Uterus (tissue), 4 donors: ENCODE data around the gene KRT1. TPM values are rescaled to one million over a fixed set of nuclear protein-coding genes. Genes with fewer than 3 reads are reported as not detected.

ENCODE experiments used
- DNase-seq, 2 donors: peaks; one replicate each; pipeline ENCODE4 v3.0.0-alpha.2; 2019 to 2020
- H3K27ac ChIP-seq, 2 donors: fragments of 200-600 bp; sonication (generic); 1 replicate in 1 of 2; 2 replicates in 1 of 2; pipeline ENCODE4 v1.5.1; 2016 to 2018
- H3K27me3 ChIP-seq, 2 donors: fragments of 200-600 bp; sonication (generic); one replicate each; pipeline ENCODE4 v1.5.1; 2018 to 2019; ENCODE audit warnings: control low read depth in 1 of 2
- H3K36me3 ChIP-seq, 2 donors: fragments of 200-600 bp; sonication (generic); one replicate each; pipeline ENCODE4 v1.5.1; 2019; ENCODE audit warnings: control low read depth in 1 of 2
- H3K4me1 ChIP-seq, 2 donors: fragments of 200-600 bp; sonication (generic); one replicate each; pipeline ENCODE4 v1.5.1; 2018 to 2019; ENCODE audit warnings: control low read depth in 1 of 2
- H3K4me3 ChIP-seq, 2 donors: fragments of 200-600 bp; sonication (generic); 1 replicate in 1 of 2; 2 replicates in 1 of 2; pipeline ENCODE4 v1.5.1; 2018 to 2019; ENCODE audit warnings: mild to moderate bottlenecking in 1 of 2
- H3K9me3 ChIP-seq, 2 donors: fragments of 200-600 bp; sonication (generic); one replicate each; pipeline ENCODE4 v1.5.1; 2019; ENCODE audit warnings: control low read depth in 1 of 2
- POLR2A ChIP-seq, 2 donors: fragments of 450-650 bp; IDR thresholded peaks; one replicate each; pipeline ENCODE4 v1.6.1; 2016; ENCODE audit warnings: antibody characterized with exemption in 2 of 2, mild to moderate bottlenecking in 1 of 2, moderate library complexity in 1 of 2
- intact Hi-C: fragments of 100-400 bp; cut with DNase I; formaldehyde crosslinking; loops from one replicate; pipeline ENCODE4 v1.15.1; 2023; ENCODE audit warnings: low total_unique reads
- total RNA-seq, 4 donors: library from RNA; depleted of rRNA in 3 of 4; stranded (reverse); fragments of >200 nt in 3 of 4; gene quantifications; one replicate each; pipeline versions ENCODE4 v1.1.0 to v1.2.4, GENCODE V29; 2014 to 2023
- TF ChIP-seq, protein P1 (sequence below), 4 experiments: fragments of 200-600 bp in 2 of 4; fragments of 450-650 bp in 2 of 4; sonication (generic) in 2 of 4; IDR thresholded peaks; one replicate each; pipeline ENCODE4 v1.5.1; 2016 to 2019; ENCODE audit warnings: antibody characterized with exemption in 4 of 4, mild to moderate bottlenecking in 2 of 4, moderate library complexity in 1 of 4
- donor health status: DM: yes; HTN: yes; CAD: no.

Gene KRT1
- total RNA-seq, 4 donors from 2014 or later, result 0.88 to 1.5 TPM; not detected in 2

DNA sequence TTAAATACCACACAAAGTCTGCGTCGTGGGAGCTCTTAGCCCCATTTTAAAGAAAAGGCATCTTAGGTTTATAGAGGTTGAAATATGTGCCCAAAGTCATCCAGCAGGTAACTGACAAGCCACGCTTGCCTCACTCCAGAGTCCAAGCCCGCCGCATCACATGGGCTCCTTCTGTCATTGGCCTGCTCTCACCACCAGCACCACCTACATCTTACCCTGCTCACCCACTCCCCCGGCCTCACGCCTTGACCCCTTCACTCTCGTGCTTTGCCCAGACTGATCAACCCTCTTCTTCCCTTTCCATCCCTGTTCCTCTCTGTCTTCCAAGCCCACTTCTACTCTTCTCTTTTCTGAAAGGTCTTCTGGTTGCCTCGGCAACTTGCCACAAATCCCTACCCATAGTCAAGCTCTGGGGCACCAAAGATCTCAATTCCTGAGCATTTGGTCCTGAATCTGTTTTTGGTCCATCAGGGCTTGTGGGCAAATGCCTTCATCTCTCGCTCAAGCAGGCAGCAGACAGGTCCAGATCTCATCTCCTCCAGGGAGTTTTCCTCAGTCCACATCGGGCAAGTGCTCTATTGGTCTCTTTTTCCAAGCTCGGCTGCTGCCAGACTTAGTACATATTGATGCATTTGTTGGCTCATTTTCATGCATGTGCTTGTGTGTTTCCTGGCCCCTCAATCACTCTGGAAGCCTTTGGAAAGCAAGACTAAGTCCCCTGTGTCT, 3.5 kb upstream of the KRT1 start:
- Histone ChIP-seq H3K4me3 (no peak overlapping the region), H3K9me3 (no peaks in the 10 kb centered on the region), H3K27ac (no peak overlapping the region), H3K36me3 (no peaks in the 10 kb centered on the region), H3K27me3 (no peaks in the 10 kb centered on the region), H3K4me1 (no peaks in the 10 kb centered on the region)
- intact Hi-C loops, result no loop called here
- DNase-seq, result no peak
- TF ChIP-seq POLR2A (IDR thresholded peaks at IDR 0.05), result no peak
- TF ChIP-seq, protein P1, sequence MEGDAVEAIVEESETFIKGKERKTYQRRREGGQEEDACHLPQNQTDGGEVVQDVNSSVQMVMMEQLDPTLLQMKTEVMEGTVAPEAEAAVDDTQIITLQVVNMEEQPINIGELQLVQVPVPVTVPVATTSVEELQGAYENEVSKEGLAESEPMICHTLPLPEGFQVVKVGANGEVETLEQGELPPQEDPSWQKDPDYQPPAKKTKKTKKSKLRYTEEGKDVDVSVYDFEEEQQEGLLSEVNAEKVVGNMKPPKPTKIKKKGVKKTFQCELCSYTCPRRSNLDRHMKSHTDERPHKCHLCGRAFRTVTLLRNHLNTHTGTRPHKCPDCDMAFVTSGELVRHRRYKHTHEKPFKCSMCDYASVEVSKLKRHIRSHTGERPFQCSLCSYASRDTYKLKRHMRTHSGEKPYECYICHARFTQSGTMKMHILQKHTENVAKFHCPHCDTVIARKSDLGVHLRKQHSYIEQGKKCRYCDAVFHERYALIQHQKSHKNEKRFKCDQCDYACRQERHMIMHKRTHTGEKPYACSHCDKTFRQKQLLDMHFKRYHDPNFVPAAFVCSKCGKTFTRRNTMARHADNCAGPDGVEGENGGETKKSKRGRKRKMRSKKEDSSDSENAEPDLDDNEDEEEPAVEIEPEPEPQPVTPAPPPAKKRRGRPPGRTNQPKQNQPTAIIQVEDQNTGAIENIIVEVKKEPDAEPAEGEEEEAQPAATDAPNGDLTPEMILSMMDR (IDR thresholded peaks at IDR 0.05), result no peak

DNA sequence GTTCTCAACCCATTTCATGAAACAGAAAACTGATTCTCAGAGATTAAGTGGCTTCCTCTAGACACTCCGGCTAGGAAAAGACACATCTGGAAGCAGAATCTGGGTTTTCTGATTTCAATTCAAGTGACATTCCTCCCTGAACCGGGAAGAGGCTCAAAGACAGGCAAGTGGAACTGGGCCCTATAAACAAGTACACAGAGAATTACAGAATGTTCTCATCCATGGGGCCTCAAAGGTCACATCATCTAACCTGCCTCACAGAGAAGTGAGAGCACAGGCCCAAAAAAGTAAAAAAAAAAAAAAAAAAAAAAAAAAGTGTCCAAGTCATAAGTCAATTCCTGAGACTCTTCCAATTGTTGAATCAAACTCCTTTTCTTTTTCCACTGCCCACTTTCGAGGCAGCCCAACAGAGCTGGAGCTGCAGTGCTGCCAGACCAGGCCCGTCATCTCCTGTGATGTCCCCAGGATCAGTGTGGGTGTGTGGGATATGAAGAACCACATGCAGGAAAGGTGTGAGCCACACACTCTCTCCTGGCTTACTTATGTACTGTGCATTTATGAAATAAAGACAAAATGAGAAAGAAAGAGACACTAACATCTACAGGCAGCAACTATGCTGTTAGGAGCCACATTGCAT, 2.8 kb upstream of the KRT1 start:
- TF ChIP-seq, protein P1 (IDR thresholded peaks at IDR 0.05), result no peak
- TF ChIP-seq POLR2A (IDR thresholded peaks at IDR 0.05), result no peak
- H3K27me3 ChIP-seq, result no peaks in the 10 kb centered on the region

GRCh38 chr12:52682381-52682660, 2.1 kb upstream of the KRT1 start:
- DNase-seq, result no peak
- no peak for TF ChIP-seq POLR2A (IDR thresholded peaks at IDR 0.05)
- TF ChIP-seq, protein P1 (IDR thresholded peaks at IDR 0.05), result no peak
- intact Hi-C loops, result no loop called here
- Histone ChIP-seq H3K36me3 (no peaks in the 10 kb centered on the region), H3K4me1 (no peaks in the 10 kb centered on the region), H3K27me3 (no peaks in the 10 kb centered on the region), H3K9me3 (no peaks in the 10 kb centered on the region), H3K27ac (no peak overlapping the region), H3K4me3 (no peak overlapping the region)

More for the DNA sequence above, 2.8 kb upstream of the KRT1 start:
- H3K4me1 ChIP-seq, result no peaks in the 10 kb centered on the region
- no peak overlapping the region for H3K4me3 ChIP-seq
- no peak for DNase-seq
- H3K9me3 ChIP-seq, result no peaks in the 10 kb centered on the region
- intact Hi-C loops, result no loop called here
- no peaks in the 10 kb centered on the region for H3K36me3 ChIP-seq
- H3K27ac ChIP-seq, result no peak overlapping the region

GRCh38 chr12:52681526-52682380, 1.5 kb upstream of the KRT1 start:
- Histone ChIP-seq H3K36me3 (no peaks in the 10 kb centered on the region), H3K27me3 (no peaks in the 10 kb centered on the region), H3K4me3 (no peak overlapping the region), H3K4me1 (no peaks in the 10 kb centered on the region), H3K27ac (no peak overlapping the region), H3K9me3 (no peaks in the 10 kb centered on the region)
- DNase-seq, result no peak
- intact Hi-C loops, result no loop called here
- TF ChIP-seq, protein P1 (IDR thresholded peaks at IDR 0.05), result no peak
- TF ChIP-seq POLR2A (IDR thresholded peaks at IDR 0.05), result no peak

DNA sequence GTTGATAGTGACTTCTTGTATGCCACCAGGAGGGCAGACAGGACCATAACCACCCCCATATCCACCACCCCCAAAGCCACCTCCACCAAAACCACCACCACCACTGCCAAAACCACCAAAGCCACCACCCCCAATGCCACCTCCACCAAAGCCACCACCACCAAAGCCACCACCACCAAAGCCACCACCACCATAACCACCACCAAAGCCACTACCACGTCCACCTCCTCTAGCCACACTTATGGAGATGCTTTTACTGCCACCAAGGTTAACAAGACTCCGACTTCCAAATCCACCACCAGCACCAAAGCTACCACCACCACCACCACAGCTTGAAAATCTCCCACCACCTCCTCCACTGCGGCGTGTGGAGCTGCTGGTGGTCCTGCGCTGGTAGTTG, 332 bp downstream of the KRT1 start:
- H3K4me1 ChIP-seq, result no peaks in the 10 kb centered on the region
- H3K4me3 ChIP-seq, result no peak overlapping the region
- H3K27ac ChIP-seq, result no peak overlapping the region
- H3K36me3 ChIP-seq, result no peaks in the 10 kb centered on the region
- intact Hi-C loops, result no loop called here
- H3K27me3 ChIP-seq, result no peaks in the 10 kb centered on the region
- no peaks in the 10 kb centered on the region for H3K9me3 ChIP-seq
- TF ChIP-seq POLR2A (IDR thresholded peaks at IDR 0.05), result no peak
- TF ChIP-seq, protein P1 (IDR thresholded peaks at IDR 0.05), result no peak
- DNase-seq, result no peak
